Measurements from ENCODE around the gene SEMA3F.

SEMA3F gene

GRCh38 chr3:50156549-50157493, 1.7 kb downstream of the SEMA3F start:
- Mint-ChIP-seq H3K9me3 (no peaks in the 10 kb centered on the region), H3K4me3 (no peak overlapping the region), H3K36me3 (no peaks in the 10 kb centered on the region), H3K4me1 (peaks cover 16% of the 10 kb centered on the region), H3K27me3 (peaks cover 22% of the 10 kb centered on the region), H3K27ac (no peak overlapping the region)
- DNase-seq (ENCODE audit: low spot score in 2 of 2), result no peak
- no peak for ATAC-seq (ENCODE audit: low read depth)

- H3K9me3 Mint-ChIP-seq, result no peaks in the 10 kb centered on the region
- no peak for ATAC-seq (ENCODE audit: low read depth)
- peaks cover 24% of the 10 kb centered on the region for H3K27me3 Mint-ChIP-seq
- no peak overlapping the region for H3K4me3 Mint-ChIP-seq
- no peak for DNase-seq (ENCODE audit: low spot score in 2 of 2)
- H3K27ac Mint-ChIP-seq, result no peak overlapping the region
- H3K36me3 Mint-ChIP-seq, result no peaks in the 10 kb centered on the region
- peaks cover 16% of the 10 kb centered on the region for H3K4me1 Mint-ChIP-seq
These were observed 2.9 kb downstream of the SEMA3F start for GRCh38 chr3:50157827-50158529.

GRCh38 chr3:50158530-50159146, 3.5 kb downstream of the SEMA3F start:
- ATAC-seq (ENCODE audit: low read depth) (no peak), DNase-seq (ENCODE audit: low spot score in 2 of 2) (no peak)
- Mint-ChIP-seq H3K36me3 (no peaks in the 10 kb centered on the region), H3K4me1 (peaks cover 11% of the 10 kb centered on the region), H3K4me3 (no peak overlapping the region), H3K9me3 (no peaks in the 10 kb centered on the region), H3K27ac (no peak overlapping the region), H3K27me3 (peaks cover 18% of the 10 kb centered on the region)

GRCh38 chr3:50160561-50160983, 5.4 kb downstream of the SEMA3F start:
- Mint-ChIP-seq H3K4me3 (no peak overlapping the region), H3K9me3 (no peaks in the 10 kb centered on the region), H3K36me3 (no peaks in the 10 kb centered on the region), H3K27me3 (peaks cover 15% of the 10 kb centered on the region), H3K4me1 (peaks cover 3% of the 10 kb centered on the region), H3K27ac (no peak overlapping the region)
- no peak for ATAC-seq (ENCODE audit: low read depth)
- no peak for DNase-seq (ENCODE audit: low spot score in 2 of 2)

GRCh38 chr3:50161320-50161719, 6.2 kb downstream of the SEMA3F start:
- H3K4me1 Mint-ChIP-seq, result no peaks in the 10 kb centered on the region
- DNase-seq (ENCODE audit: low spot score in 2 of 2), result no peak
- no peaks in the 10 kb centered on the region for H3K9me3 Mint-ChIP-seq
- peaks cover 11% of the 10 kb centered on the region for H3K27me3 Mint-ChIP-seq
- no peaks in the 10 kb centered on the region for H3K36me3 Mint-ChIP-seq
- H3K27ac Mint-ChIP-seq, result no peak overlapping the region
- no peak overlapping the region for H3K4me3 Mint-ChIP-seq
- ATAC-seq (ENCODE audit: low read depth), result no peak

GRCh38 chr3:50162034-50162883, 7.1 kb downstream of the SEMA3F start:
- Mint-ChIP-seq H3K27ac (no peak overlapping the region), H3K4me1 (no peaks in the 10 kb centered on the region), H3K4me3 (no peak overlapping the region), H3K27me3 (peaks cover 11% of the 10 kb centered on the region), H3K9me3 (no peaks in the 10 kb centered on the region), H3K36me3 (no peaks in the 10 kb centered on the region)
- DNase-seq (ENCODE audit: low spot score in 2 of 2), result no peak
- no peak for ATAC-seq (ENCODE audit: low read depth)

- Mint-ChIP-seq H3K27ac (no peak overlapping the region), H3K36me3 (no peaks in the 10 kb centered on the region), H3K9me3 (no peaks in the 10 kb centered on the region), H3K4me1 (no peaks in the 10 kb centered on the region), H3K27me3 (peaks cover 9% of the 10 kb centered on the region), H3K4me3 (no peak overlapping the region)
- no peak for ATAC-seq (ENCODE audit: low read depth)
- DNase-seq (ENCODE audit: low spot score in 2 of 2), result no peak
These were observed 8.7 kb downstream of the SEMA3F start for GRCh38 chr3:50163572-50164455.

- Mint-ChIP-seq H3K4me1 (no peaks in the 10 kb centered on the region), H3K4me3 (no peak overlapping the region), H3K36me3 (no peaks in the 10 kb centered on the region), H3K27me3 (peaks cover 7% of the 10 kb centered on the region), H3K9me3 (no peaks in the 10 kb centered on the region), H3K27ac (no peak overlapping the region)
- DNase-seq (ENCODE audit: low spot score in 2 of 2), result no peak
- no peak for ATAC-seq (ENCODE audit: low read depth)
These were observed 9.4 kb downstream of the SEMA3F start for GRCh38 chr3:50164481-50164880.

- DNase-seq (ENCODE audit: low spot score in 2 of 2) (no peak), ATAC-seq (ENCODE audit: low read depth) (no peak)
- Mint-ChIP-seq H3K36me3 (no peaks in the 10 kb centered on the region), H3K4me1 (no peaks in the 10 kb centered on the region), H3K9me3 (no peaks in the 10 kb centered on the region), H3K4me3 (no peak overlapping the region), H3K27ac (no peak overlapping the region), H3K27me3 (peaks cover 7% of the 10 kb centered on the region)
These were observed 10.1 kb downstream of the SEMA3F start for GRCh38 chr3:50164984-50165909.

GRCh38 chr3:50165910-50166538, 10.9 kb downstream of the SEMA3F start:
- Mint-ChIP-seq H3K36me3 (no peaks in the 10 kb centered on the region), H3K27ac (no peak overlapping the region), H3K9me3 (no peaks in the 10 kb centered on the region), H3K4me3 (no peak overlapping the region), H3K4me1 (no peaks in the 10 kb centered on the region), H3K27me3 (peaks cover 7% of the 10 kb centered on the region)
- DNase-seq (ENCODE audit: low spot score in 2 of 2), result no peak
- no peak for ATAC-seq (ENCODE audit: low read depth)

- ATAC-seq (ENCODE audit: low read depth) (no peak), DNase-seq (ENCODE audit: low spot score in 2 of 2) (no peak)
- no peaks in the 10 kb centered on the region for H3K36me3 Mint-ChIP-seq
- H3K27me3 Mint-ChIP-seq, result peaks cover 7% of the 10 kb centered on the region
- H3K9me3 Mint-ChIP-seq, result no peaks in the 10 kb centered on the region
- H3K27ac Mint-ChIP-seq, result no peak overlapping the region
- H3K4me1 Mint-ChIP-seq, result no peaks in the 10 kb centered on the region
- H3K4me3 Mint-ChIP-seq, result no peak overlapping the region
These were observed 11.5 kb downstream of the SEMA3F start for GRCh38 chr3:50166620-50167019.

Measured in memory B cell (primary cell).